HG03457 (cell line): Measurements from ENCODE around the gene SCRN3.
"Not testable (repeated sequence)": the region's sequence is repeated elsewhere in the genome, so short reads cannot be mapped to it uniquely, and the experiment has no call there.

Source experiments
- ATAC-seq: cut with Tn5 transposase; IDR thresholded peaks from one replicate; pipeline ENCODE4 v1.9.1; 2021; ENCODE audit warnings: moderate number of reproducible peaks; ENCODE audit not compliant: unreplicated experiment

Gene SCRN3

DNA sequence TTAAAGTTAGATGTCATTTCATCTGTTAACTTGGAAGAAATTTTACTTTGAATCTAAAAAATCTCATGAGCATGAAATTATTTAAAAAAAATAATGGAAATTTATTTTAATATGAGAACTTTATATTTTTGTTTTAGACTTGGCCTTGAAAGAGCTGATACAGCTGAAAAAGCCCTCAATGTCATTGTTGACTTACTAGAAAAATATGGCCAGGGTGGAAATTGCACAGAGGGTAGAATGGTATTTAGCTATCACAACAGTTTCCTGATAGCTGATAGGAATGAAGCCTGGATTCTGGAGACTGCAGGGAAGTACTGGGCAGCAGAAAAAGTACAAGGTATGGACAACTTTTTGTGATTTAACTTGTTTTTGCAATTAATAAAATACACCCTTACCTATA lies 5.3 kb downstream of the SCRN3 start:
- no peak for ATAC-seq

DNA sequence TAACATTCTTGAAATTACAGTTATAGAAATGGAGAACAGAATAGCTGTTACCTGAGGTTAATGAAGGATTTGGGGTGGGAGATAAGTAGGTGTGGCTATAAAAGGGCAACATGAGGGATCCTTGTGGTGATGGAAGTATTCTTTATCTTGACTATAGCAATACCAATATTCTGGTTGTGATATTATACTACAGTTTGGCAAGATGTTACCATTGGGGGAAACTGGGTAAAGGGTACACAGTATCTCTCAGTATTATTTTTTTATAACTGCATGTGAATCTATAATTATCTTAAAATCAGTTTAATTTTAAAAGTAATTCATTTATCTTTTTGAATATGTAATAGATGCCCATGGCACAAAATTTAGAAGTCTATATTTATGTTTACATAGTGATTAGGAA lies 8.1 kb downstream of the SCRN3 start:
- ATAC-seq, result no peak

DNA sequence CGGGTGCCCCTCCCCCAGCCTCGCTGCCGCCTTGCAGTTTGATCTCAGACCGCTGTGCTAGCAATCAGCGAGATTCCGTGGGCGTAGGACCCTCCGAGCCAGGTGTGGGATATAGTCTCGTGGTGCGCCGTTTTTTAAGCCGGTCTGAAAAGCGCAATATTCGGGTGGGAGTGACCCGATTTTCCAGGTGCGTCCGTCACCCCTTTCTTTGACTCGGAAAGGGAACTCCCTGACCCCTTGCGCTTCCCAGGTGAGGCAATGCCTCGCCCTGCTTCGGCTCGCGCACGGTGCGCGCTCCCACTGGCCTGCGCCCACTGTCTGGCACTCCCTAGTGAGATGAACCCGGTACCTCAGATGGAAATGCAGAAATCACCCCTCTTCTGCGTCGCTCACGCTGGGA lies 14.5 kb downstream of the SCRN3 start:
- not testable (repeated sequence) for ATAC-seq

GRCh38 chr2:174412256-174412655 lies 16.7 kb downstream of the SCRN3 start:
- ATAC-seq, result no peak

GRCh38 chr2:174428214-174428613 lies 32.7 kb downstream of the SCRN3 start:
- ATAC-seq, result no peak

- no peak for ATAC-seq
Observed at GRCh38 chr2:174430066-174430465, 34.5 kb downstream of the SCRN3 start.

DNA sequence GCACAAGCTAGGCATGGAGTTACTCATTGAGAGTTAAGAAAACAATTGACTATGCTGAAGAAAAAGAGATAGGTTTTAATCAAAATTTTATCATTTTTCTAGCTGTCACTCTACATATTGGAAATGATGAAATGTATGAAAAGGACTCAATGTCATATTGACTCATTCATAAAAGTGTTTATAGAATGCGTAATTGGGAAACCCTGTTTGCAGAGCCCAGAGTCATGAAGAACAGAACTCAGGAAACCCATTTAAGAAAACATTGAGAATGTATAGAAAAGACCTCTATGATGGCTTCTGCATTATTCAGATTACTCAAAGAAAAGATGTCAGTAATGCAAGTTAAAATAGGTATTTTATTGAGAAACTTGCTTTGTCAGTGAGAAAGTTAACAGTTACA lies 36.4 kb downstream of the SCRN3 start:
- no peak for ATAC-seq

GRCh38 chr2:174436351-174436750 lies 40.8 kb downstream of the SCRN3 start:
- ATAC-seq, result no peak

DNA sequence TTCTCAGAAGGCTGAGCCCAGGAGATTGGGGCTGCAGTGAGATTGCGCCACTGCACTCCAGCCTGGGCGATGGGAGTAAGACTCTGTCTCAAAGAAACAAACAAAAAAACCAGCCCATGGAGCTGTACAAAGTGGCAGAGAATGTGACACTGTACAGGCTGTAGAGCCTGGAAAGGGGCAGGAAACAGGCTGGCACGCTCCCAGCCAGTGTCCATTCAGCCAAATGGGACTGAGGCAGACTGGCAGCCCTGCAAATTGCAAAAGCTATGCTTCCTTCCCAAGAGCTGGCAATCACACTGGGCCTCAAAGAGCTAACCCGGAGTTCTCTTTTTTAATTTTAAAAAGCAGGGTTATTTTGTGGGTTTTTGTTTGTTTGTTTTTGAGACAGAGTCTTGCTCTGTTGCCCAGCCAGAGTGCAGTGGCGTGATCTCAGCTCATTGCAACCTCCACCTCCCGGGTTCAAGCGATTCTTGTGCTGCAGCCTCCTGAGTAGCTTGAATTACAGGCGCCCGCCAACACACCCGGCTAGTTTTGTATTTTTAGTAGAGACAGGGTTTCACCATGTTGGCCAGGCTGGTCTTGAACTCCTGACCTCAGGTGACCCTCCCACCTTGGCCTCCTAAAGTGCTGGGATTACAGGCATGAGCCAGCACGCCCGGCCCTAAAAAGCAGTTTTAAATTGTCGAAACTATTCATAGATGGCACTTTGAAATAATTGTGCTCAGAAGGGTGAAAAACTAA lies 42.8 kb downstream of the SCRN3 start:
- no peak for ATAC-seq

GRCh38 chr2:174439323-174439722 lies 43.8 kb downstream of the SCRN3 start:
- no peak for ATAC-seq

DNA sequence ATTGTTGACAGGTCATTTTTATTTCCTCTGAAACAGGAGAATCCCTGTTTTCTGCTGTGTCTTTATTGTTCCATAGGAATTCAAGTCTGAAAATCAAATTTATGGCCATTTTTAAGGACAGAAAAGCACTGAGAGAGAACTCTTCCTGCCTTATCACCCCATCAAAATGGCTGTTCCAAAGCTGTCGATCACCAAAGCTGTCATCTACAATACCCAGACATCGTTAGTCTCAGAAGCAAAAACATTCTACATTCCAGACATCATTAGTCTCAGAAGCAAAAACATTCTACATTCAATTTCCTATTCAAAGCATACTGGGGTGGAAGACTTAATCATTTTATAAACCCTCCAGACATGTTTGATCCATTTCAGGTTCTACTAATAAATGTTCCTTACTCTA lies 44.4 kb downstream of the SCRN3 start:
- no peak for ATAC-seq

DNA sequence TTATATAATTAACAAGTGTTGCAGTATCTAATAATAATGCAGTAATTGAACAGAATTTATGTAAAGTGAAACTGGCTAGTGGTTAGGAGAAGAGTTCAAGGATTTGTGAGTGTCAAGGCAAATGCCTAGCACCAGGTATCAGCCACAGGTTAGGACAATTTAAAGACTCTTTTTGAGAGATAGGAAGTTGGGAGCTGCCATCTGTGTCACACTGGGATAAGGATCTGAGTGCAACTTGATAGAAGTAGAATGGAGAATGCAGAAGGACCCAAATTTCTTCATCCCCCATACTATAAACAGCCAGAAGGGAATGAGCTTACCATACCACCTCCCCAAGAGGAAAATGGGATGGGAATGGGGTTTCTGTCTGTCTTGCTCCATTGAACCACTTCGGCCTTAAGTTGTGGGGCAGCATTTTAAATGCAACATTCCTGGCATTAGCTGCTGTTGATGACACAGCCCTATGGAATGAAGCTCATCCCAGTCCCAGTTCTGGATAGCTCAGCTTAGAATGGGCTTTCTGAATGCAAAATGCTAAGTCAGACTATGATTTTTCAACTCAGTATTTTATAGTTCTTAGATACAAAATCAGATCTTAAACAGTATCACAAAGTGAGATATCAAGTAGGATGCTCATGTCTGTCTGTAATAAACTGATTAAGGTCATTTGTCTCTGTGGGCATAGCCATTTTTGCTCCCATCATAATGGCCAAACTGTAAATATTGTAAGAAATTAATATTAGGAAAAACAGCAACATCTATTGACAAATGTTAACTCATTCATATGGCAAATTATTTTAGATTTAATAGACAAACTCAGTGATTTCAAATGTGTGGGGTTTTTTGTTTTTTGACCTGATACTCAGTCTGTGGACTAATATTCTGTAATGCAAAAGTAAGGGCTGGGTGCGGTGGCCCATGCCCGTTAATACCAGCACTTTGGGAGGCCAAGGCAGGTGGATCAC lies 47.3 kb downstream of the SCRN3 start:
- ATAC-seq, result no peak

- no peak for ATAC-seq
Observed at GRCh38 chr2:174444761-174445160, 49.2 kb downstream of the SCRN3 start.

GRCh38 chr2:174445248-174445647 lies 49.7 kb downstream of the SCRN3 start:
- ATAC-seq, result no peak

DNA sequence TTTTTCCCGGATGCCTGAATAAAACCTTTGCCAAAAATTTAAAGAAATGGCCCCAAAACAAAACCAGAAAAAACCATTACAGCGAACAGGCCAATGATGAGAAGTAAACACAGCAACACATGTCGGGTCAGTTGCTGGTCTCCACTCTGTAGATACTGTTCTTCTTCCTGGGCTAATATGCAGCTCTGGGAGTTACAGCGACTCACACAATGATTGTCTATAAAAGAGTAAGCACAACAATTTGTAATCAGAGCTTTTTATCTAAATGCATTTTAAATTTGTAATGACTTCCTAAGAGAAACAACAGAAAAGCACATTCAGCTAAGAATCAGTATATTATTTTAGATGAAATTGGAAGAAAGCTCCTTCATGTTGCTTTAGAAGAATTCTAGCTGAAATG lies 51.0 kb downstream of the SCRN3 start:
- ATAC-seq, result no peak

DNA sequence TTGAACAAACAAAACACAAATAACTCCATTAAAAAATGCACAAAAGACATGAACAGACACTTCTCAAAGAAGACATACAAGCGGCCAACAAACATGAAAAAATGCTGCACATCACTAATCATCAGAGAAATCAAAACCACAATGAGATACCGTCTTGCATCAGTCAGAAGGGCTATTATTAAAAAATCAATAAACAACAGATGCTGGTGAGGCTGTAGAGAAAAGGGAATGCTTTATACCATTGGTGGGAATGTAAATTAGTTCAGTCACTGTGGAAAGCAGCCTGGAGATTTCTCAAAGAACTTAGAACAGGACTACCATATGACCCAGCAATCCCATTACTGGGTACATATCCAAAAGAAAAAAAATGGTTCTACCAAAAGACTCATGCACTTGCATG lies 53.5 kb downstream of the SCRN3 start:
- ATAC-seq, result no peak

- no peak for ATAC-seq
Observed at GRCh38 chr2:174450021-174450816, 54.7 kb downstream of the SCRN3 start.

DNA sequence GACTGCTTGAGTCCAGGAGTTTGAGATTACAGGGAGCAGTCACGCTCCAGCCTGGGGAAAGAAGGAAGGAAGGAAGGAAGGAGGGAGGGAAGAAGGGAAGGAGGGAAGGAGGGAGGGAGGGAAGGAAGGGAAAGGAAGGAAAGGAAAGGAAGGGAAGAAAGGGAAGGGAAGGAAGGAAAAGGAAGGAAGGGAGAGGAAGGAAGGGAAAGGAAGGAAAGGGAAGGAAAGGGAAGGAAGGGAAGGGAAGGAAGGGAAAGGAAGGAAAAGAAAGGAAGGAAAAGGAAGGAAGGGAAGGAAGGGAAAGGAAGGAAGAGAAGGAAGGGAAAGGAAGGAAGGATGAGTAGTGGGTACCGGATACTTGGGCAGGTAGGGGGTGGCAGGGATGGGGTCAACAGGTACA lies 59.0 kb downstream of the SCRN3 start:
- no peak for ATAC-seq

DNA sequence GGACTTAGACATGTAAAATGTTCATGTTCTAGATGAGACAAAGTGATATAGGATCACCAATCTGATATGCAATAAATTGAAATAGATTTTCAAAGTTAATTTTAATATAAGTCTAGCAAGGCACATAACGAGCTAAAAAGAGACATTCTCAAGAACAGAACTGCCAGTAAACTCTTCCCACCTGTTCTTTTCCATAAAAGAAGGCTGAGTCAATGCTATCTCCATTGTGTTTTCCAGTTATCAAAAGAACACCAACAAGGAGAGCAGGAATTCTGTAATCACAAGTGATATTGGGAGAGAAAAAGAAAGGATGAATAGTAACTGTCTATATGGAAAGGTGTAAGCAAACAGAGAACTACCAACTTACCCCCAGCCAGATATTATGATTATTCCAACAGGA lies 65.7 kb downstream of the SCRN3 start:
- ATAC-seq, result no peak

- no peak for ATAC-seq
Observed at GRCh38 chr2:174465327-174465726, 69.8 kb downstream of the SCRN3 start.

DNA sequence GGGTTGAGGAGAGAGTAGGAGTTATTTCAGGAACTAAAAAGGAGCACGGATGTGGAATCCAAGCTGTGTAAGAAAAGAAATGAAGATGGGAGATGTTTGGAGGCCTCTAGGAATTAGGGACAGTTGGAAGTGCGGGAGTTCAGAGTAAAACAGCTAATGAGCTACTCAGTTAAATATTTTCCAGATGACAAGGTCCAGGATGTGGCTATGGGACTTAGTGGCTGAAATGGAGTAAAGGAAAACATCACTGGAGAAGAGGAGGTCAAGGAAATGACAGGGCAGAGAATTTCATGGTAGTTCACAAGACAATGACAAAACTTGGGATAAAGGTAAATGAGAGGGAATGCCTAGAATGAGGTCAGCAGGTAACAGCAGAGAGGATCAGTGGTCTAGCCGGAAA lies 78.3 kb downstream of the SCRN3 start:
- no peak for ATAC-seq
